HG03280 (cell line): Measurements from ENCODE around the gene SMAP2.
"Not testable (repeated sequence)": the region's sequence is repeated elsewhere in the genome, so short reads cannot be mapped to it uniquely, and the experiment has no call there.

Experiments
- ATAC-seq: cut with Tn5 transposase; IDR thresholded peaks from one replicate; pipeline ENCODE4 v1.9.1; 2021; ENCODE audit warnings: mild to moderate bottlenecking, moderate library complexity; ENCODE audit not compliant: unreplicated experiment

Gene SMAP2

DNA sequence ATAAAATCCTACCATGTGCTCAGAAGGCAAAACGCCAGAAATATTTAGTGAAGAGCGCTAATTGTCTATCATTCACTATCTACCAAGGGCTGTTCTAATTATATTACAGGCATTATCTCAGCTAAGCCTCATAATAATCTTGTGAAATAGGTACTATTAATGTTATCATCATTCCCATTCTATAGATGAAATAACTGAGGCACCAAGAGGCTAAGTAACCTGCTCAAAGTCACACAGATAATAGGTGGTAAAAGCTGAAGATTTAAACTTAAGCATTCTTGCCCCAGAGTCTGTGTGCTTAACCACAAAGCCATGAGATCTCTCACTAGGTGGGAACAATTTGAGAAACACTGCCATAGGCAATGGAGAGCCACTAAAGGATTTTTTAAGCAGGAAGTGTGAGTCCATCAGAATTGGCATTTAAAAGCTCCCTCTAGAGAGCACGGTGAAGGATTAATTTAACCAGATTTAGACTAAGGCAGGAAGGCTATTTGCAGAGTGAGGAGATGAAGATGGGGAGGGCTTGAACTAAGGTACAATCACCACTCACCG is 1.7 kb upstream of the SMAP2 start:
- ATAC-seq = no peak

- no peak for ATAC-seq
Measured at GRCh38 chr1:40372658-40373322, 737 bp upstream of the SMAP2 start.

DNA sequence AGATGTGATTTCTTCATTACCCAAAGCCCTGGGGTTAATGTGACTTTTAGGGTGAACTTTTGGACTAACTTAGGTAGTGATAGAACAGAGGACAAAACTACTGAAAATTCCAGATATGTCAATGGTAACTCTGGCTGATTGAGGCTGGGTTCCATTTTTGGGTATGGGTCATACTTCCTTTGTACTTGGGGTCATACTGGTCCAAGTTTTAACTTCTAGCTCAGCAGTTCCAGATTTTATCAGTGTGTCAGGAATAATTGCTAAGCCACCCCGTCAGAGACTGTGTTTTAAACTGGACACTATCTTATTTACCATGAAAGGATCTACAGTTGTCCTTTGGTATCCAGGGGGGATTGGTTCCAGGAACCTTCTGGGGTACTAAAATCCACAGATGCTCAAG is 4.0 kb downstream of the SMAP2 start:
- no peak for ATAC-seq

DNA sequence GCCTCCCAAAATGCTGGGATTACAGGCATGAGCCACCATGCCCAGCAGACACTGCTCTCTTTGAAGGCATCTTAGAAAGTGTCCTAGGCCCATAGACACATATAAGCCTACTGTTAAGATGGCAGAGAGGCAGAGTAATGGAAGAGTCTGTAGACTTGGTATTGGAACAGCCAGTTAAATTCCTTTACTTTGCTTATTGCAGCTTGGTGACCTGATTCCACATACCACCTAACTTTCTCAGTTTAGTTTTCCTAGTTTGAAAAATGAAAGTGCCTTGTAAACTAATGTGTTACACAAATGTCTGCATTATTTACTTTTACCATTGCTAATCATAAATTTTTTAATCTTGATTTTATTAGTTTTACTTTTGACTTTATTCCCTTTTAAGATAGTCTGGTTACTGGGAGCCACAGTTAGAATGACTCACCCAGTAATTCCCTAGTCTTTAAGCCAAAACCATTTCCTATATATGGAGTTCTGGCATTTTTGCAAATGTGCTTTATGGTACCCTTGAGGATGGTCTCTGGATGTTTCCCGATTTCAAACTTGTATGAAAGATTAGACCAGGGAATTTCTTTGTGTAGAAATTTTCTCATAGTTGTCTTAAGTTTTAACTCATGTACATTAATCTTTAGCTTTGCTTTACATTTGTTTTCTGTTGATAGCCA is 6.4 kb downstream of the SMAP2 start:
- no peak for ATAC-seq

- no peak for ATAC-seq
Measured at GRCh38 chr1:40380817-40381216, 7.3 kb downstream of the SMAP2 start.

DNA sequence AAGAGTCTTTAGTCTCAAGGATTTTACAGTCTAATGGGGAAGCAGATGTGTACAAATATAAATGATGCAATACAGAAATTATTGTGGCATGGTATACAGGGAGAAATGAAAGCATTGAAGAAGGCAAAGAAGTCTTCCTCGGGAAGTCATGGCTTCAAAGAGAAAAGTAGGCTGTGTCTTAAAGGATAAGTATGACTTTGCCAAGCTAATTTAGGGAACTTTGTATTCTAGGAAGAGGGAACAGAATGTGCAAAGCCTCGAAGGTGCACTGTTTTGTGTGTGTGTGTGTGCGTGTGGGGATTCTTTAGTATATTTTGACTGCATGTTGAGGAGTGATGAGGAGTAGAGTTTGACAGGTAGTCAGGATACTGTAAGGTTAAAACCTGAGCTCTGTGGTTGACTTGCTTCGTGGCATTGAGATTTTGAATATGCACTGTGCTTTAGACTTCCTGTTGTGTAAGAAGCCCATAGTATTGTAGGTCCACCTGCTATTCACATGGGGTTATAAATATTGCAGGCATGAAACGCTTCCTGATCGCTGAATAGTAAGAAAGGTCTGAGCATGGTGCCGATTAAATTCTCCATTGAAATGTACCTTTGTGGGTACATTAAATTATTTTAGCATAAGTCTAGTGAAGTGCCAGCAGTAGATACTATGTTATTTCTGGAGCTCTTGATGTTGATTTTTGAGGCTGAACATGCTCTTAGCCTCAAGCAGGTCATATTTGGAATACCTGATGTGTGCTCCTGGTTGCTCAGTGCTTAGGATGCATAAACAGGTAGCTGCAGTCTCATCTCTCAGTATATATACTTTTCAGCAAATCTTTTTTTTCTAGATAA is 8.0 kb downstream of the SMAP2 start:
- ATAC-seq = peak; percentile 33

GRCh38 chr1:40382108-40382460 is 8.6 kb downstream of the SMAP2 start:
- ATAC-seq = no peak

DNA sequence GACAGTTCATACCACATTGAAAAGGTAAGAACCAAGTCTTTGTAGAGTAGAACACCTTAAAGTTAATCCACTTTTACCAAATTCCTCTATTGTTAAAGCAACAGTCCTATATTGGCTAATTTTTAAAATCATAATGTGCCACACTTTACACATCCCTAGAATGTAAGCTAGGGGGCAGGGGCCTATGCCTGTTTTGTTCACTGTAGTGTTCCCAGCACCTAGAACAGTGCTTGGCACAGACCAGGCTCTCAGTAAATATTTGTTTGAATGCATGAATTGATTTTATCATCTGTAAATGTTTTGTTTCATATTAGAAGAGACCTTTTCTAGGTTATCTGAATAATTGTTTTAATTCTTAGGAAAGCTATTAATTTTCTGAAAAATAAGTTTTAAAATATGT is 9.1 kb downstream of the SMAP2 start:
- no peak for ATAC-seq

DNA sequence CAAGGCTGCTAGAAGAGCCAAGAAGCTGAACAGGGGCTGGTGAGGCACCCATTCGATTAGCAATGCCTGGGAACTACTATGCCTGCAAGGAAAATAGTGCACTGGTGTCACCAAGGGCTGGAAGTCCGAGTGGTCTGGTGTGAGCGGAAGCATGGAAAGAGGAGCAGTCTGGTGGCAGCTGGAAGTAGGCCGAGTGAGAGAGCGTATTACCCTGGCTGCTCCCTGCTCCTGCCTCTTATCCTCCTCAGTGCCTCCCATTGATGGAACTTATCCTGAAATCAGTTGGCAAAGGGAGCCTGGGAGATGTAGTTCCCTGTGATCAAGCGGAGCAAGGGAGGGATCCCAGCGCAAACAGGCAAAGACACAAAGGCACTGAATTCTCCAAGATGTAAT is 9.6 kb downstream of the SMAP2 start:
- ATAC-seq = no peak

GRCh38 chr1:40383488-40384412 is 10.2 kb downstream of the SMAP2 start:
- ATAC-seq = no peak

DNA sequence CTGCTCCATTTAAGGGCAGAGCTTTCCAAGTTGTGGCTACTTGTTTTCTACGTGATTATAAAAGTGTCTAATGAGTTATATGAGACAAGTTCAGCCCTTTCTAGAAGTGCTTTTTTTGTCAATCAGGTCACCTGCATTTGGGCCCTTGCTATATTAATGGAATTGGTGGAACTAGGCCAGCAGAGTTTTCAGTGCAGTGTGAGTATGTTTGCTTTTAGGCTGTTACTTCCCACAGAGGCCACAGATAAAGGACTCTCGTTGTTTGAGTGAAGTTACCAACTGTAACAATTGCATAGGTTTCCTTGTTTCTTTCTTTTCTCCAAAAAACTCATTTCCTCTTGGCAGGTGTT is 10.9 kb downstream of the SMAP2 start:
- ATAC-seq = no peak

DNA sequence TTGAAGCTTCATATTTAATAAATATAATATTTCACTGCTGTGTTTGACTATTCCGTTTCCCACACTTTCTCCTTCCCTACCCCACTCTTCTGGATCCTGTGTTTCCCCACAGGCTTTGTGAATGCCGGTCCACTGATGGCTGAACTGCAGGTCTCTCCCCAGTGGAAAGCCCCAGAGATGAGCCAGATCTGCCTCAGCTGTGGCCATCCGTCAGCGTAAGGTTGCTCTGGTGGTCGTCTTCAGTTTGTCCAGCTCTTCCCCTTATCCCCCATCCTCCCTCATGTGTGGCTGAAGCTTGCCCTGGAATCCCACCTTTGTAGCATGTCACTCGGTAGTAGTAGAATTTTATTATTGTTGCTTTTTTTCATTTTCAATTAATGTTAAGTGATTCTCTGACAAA is 11.4 kb downstream of the SMAP2 start:
- ATAC-seq = no peak

GRCh38 chr1:40385437-40386358 is 12.2 kb downstream of the SMAP2 start:
- ATAC-seq = peak; percentile 61

GRCh38 chr1:40386359-40386723 is 12.8 kb downstream of the SMAP2 start:
- no peak for ATAC-seq

DNA sequence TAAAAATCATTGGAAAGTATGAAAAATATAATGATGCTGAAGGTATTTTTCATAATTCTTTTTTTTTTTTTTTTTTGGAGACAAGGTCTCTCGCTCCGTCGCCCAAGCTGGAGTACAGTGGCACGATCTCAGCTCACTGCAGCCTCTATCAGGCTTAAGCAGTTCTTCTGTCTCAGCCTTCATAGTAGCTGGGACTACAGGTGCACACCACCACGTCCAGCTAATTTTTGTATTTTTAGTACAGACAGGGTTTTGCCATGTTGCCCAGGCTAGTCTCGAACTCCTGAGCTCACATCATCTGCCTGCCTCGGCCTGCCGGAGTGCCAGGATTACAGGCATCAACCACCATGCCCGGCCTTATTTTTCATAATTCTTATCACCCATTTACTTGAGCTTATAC is 13.3 kb downstream of the SMAP2 start:
- ATAC-seq = no peak

GRCh38 chr1:40387381-40388306 is 14.1 kb downstream of the SMAP2 start:
- not testable (repeated sequence) for ATAC-seq

DNA sequence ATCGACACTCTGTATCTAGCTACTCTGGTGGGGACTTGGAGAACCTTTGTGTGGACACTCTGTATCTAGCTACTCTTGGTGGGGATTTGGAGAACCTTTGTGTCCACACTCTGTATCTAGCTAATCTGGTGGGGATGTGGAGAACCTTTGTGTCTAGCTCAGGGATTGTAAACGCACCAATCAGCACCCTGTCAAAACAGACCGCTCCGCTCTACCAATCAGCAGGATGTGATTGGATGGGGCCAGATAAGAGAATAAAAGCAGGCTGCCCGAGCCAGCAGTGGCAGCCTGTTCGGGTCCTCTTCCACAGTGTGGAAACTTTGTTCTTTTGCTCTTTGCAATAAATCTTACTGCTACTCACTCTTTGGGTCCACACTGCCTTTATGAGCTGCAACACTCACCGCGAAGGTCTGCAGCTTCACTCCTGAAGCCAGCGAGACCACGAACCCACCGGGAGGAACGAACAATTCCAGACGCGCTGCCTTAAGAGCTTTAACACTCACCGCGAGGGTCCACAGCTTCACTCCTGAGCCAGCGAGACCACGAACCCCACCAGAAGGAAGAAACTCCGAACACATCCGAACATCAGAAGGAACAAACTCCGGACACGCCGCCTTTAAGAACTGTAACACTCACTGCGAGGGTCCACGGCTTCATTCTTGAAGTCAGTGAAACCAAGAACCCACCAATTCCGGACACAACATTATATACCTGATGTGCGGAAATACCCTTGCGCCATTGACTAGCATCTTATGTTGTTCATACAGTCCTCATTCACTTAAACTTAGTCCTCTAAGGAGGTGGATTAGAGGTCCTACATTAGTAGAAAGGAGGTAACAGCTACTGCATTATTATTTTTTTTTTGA is 15.2 kb downstream of the SMAP2 start:
- not testable (repeated sequence) for ATAC-seq

- no peak for ATAC-seq
Measured at GRCh38 chr1:40389322-40389803, 15.8 kb downstream of the SMAP2 start.
